GM21447 (cell line): Measurements from ENCODE around the gene HSFY1.
"Not testable (repeated sequence)": the region's sequence is repeated elsewhere in the genome, so short reads cannot be mapped to it uniquely, and the experiment has no call there.

Source experiments
- ATAC-seq: cut with Tn5 transposase; IDR thresholded peaks from one replicate; pipeline ENCODE4 v1.9.1; 2021; ENCODE audit not compliant: unreplicated experiment

HSFY1 gene, protein sequence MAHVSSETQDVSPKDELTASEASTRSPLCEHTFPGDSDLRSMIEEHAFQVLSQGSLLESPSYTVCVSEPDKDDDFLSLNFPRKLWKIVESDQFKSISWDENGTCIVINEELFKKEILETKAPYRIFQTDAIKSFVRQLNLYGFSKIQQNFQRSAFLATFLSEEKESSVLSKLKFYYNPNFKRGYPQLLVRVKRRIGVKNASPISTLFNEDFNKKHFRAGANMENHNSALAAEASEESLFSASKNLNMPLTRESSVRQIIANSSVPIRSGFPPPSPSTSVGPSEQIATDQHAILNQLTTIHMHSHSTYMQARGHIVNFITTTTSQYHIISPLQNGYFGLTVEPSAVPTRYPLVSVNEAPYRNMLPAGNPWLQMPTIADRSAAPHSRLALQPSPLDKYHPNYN

DNA sequence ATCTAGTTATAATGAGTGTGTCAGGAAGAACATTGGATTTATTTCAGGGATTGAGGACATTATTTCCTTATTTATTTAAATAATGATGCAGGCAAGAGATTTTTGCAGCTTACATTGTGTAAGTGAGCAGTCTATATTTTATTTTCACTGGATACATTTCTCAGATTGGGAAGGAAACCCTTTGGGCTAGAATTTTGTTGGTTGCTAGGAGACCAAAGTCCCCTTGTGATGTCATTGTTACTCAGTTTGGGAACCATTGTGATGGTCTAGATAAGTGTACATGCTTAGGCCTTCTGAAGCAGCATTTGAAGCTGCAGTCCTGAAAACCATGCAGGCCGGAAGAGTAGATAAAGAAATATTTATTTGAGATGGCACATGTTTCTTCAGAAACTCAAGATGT is at the start of gene HSFY1:
HSFY1 (plus strand) TSS at position 301 of the 400 bp plus-strand sequence; CDS start at position 369, 68 bp downstream.
- ATAC-seq, result not testable (repeated sequence)

DNA sequence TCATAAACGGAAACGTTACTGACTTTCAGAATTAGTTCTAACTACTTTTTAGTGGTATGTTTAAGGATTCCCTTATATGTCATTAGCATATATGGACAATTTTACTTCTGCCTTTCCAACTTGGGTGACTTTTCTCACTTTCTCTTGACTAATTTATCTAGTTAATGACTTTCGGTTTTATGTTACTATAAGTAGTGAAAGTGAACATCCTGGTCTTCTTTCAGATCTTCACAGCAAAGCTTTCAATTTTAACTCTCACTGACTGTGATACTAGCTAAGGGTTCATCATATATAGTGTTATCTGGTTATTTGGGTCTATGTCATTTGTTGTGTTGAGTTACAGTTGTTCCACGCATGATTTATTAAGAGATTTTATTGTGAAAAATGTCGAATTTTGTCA is 42.3 kb upstream of the HSFY1 start:
- ATAC-seq, result not testable (repeated sequence)

DNA sequence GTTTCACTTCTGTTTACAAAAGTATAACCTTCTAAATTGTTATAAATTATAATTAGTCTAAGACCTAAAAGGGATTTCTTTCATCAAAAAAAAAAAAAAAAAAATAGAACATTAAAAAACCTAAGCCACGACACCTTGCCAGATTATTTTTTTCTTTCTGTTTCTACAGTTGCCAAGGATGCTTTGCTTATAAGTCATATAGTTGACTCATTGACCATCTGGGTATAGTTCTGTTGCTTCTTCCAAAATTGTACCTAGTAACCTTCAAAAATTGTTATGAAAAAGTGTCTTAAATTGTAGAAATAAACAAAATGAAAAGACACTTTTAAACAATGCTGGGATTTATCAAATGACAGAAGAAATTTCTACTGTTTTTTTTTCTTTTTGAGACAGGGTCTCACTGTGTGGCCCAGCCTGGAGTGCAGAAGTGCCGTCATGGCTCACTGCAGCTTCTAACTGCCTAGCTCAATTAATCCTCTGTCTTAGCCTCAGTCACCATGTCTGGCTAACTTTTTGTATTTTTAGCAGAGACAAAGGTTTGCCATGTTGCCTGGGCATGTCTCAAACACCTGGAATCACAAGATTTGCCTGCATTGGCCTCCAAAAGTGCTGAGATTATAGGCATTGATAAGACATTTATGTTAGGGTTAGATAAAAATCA is 15.4 kb upstream of the HSFY1 start:
- not testable (repeated sequence) for ATAC-seq

DNA sequence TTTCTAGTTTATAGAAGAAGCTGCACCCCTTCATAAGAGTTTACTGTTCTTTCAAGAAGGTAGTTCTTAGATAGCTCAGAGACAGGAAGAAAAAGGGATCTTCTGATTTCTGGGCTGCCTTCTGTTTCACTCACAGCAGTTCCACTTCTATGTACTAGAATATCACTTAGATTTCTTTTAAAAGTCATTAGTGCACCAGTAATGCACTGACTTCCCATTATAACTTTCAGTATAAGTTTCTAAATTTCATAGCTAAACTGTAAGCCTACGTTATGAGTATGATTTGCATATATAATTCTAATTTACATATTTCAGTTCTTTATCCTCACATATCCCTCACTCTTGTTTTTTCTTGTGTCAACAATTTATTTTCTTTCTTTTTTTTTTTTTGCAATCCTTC is 7.6 kb upstream of the HSFY1 start:
- ATAC-seq, result not testable (repeated sequence)

DNA sequence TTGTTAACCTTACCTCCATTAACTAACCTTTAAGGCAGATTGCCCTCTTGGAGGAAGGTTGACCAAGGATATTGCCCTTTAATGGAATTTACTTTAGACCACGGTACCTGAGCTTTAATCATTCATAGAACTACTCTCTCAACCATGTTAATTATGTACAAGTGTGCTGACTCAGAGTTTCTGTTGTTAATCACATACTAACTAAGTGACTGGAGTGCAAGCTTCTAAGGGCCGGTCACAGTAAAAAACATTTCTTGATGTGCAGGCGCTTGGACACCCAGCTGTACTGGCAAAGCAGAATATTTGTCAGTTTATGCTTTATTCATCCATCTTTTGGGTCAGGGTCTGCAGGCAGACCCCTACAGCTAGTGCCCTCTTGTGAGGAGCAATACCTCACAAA is 6.6 kb downstream of the HSFY1 start:
- not testable (repeated sequence) for ATAC-seq

DNA sequence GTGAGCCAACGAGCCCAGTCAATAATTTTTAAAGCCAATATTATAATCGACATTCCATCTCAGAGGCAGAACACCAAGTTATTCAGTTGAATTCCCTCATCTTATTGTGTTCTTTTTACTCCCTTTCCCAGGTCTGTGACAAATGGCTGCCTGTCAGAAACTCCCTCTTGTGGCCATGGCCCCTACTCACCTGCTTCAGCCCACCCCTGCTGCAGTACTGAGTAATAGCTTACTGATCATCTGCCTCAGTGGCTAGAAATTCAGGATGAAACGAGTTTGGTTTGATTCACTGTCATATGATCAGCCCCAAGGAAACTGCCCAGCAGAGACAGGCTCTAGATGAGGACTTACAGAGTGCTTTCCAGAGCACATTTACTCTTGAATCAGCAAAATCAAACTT is 19.4 kb downstream of the HSFY1 start:
- ATAC-seq, result not testable (repeated sequence)
